NK-92 (cell line): ENCODE data around the gene TSPO.
"Not testable (repeated sequence)": the region's sequence is repeated elsewhere in the genome, so short reads cannot be mapped to it uniquely, and the experiment has no call there.

Experiments used
- DNase-seq: peaks from one replicate; lab custom pipeline; 2025; ENCODE audit not compliant: unreplicated experiment; lab: John Stamatoyannopoulos, UW

TSPO gene

GRCh38 chr22:43151251-43152002 lies at the start of gene TSPO:
Gene TSPO, plus strand, starts transcription at chr22:43151559. Its CDS starts 7,680 bp downstream, at chr22:43159239.
- no peak for DNase-seq

GRCh38 chr22:43104056-43104625 lies 47.2 kb upstream of the TSPO start:
- not testable (repeated sequence) for DNase-seq

GRCh38 chr22:43104950-43105349 lies 46.4 kb upstream of the TSPO start:
- DNase-seq: not testable (repeated sequence)

GRCh38 chr22:43106302-43106701 lies 45.1 kb upstream of the TSPO start:
- DNase-seq: no peak

GRCh38 chr22:43109511-43109910 lies 41.8 kb upstream of the TSPO start:
- DNase-seq: no peak

- DNase-seq: peak; percentile 19
Observed at GRCh38 chr22:43109921-43110443, 41.4 kb upstream of the TSPO start.

- DNase-seq: no peak
Observed at GRCh38 chr22:43110444-43110926, 40.9 kb upstream of the TSPO start, which contains the start of gene BIK. Gene BIK, plus strand, starts transcription at chr22:43110750. Its CDS starts 13,273 bp downstream, at chr22:43124023.

- no peak for DNase-seq
Observed at GRCh38 chr22:43110927-43111623, 40.3 kb upstream of the TSPO start.

- DNase-seq: no peak
Observed at GRCh38 chr22:43113526-43114251, 37.7 kb upstream of the TSPO start.

- no peak for DNase-seq
Observed at GRCh38 chr22:43114958-43115357, 36.4 kb upstream of the TSPO start.

- DNase-seq: no peak
Observed at GRCh38 chr22:43116932-43117331, 34.4 kb upstream of the TSPO start.

GRCh38 chr22:43118024-43118849 lies 33.1 kb upstream of the TSPO start:
- no peak for DNase-seq

- DNase-seq: no peak
Observed at GRCh38 chr22:43118953-43119458, 32.4 kb upstream of the TSPO start.

- no peak for DNase-seq
Observed at GRCh38 chr22:43126501-43127165, 24.7 kb upstream of the TSPO start.

GRCh38 chr22:43127166-43127908 lies 24.0 kb upstream of the TSPO start:
- no peak for DNase-seq

GRCh38 chr22:43128116-43128515 lies 23.2 kb upstream of the TSPO start:
- DNase-seq: no peak

GRCh38 chr22:43128928-43129424 lies 22.4 kb upstream of the TSPO start:
- DNase-seq: no peak
